Ovary (tissue), 3 donors: ENCODE results near the gene NAP1L1.

Source experiments
- CTCF ChIP-seq, 3 donors: fragments of 450-650 bp in 2 of 3; fragments of 200-600 bp in 1 of 3; IDR thresholded peaks; one replicate each; pipeline versions ENCODE4 v1.5.1 to v1.8.0; 2016 to 2022; ENCODE audit warnings: antibody characterized with exemption in 3 of 3, mild to moderate bottlenecking in 1 of 3
- EP300 ChIP-seq: sonication (generic); formaldehyde crosslinking; IDR thresholded peaks from one replicate; pipeline ENCODE4 v1.6.1; 2017; ENCODE audit warnings: antibody characterized with exemption
- POLR2A ChIP-seq: fragments of 450-650 bp; IDR thresholded peaks from one replicate; pipeline ENCODE4 v1.6.1; 2017; ENCODE audit warnings: antibody characterized with exemption, mild to moderate bottlenecking, moderate library complexity
- donor health status: DM: no; HTN: no; CAD: no.

DNA sequence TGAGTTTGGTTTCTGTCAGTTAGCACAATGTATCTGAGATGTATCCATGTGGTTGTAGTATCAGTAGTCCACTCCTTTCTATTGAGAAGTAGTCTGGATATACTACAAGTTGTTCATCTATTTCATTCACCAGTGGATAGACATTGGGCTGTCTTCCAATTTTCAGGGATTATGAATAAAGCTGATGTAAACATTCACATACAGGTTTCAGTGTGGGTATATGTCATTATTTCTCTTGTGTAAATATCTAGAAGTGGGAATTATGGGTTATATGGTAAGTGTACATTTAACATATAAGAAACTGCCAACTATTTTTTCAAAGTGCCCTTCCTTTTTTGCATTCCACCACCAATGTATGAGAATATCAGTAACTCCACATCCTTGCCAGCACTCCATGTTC, 88.8 kb downstream of the NAP1L1 start:
- TF ChIP-seq CTCF (IDR thresholded peaks at IDR 0.05) (no peak), POLR2A (no peak), EP300 (no peak)
